NCI-H146 treated with DMSO at 0.1 percent for 48 hours (cell line): Measurements from ENCODE around the gene CSGALNACT2.
"Not testable (repeated sequence)": the region's sequence is repeated elsewhere in the genome, so short reads cannot be mapped to it uniquely, and the experiment has no call there.

ENCODE experiments used
- DNase-seq: peaks from one replicate; lab custom pipeline; 2025; ENCODE audit not compliant: unreplicated experiment; lab: John Stamatoyannopoulos, UW

Gene CSGALNACT2

GRCh38 chr10:43177595-43177994, 39.4 kb downstream of the CSGALNACT2 start:
- no peak for DNase-seq

GRCh38 chr10:43181146-43181545, 42.9 kb downstream of the CSGALNACT2 start:
- DNase-seq, result no peak

- not testable (repeated sequence) for DNase-seq
Measured at GRCh38 chr10:43183764-43184163, 45.5 kb downstream of the CSGALNACT2 start.

- no peak for DNase-seq
Measured at GRCh38 chr10:43186150-43186549, 47.9 kb downstream of the CSGALNACT2 start.

GRCh38 chr10:43187213-43187612, 49.0 kb downstream of the CSGALNACT2 start:
- no peak for DNase-seq

- no peak for DNase-seq
Measured at GRCh38 chr10:43188702-43189101, 50.5 kb downstream of the CSGALNACT2 start.

- DNase-seq, result no peak
Measured at GRCh38 chr10:43190289-43190688, 52.0 kb downstream of the CSGALNACT2 start.

GRCh38 chr10:43190775-43191174, 52.5 kb downstream of the CSGALNACT2 start:
- DNase-seq, result no peak

- no peak for DNase-seq
Measured at GRCh38 chr10:43192884-43193283, 54.6 kb downstream of the CSGALNACT2 start.

- no peak for DNase-seq
Measured at GRCh38 chr10:43193496-43194080, 55.3 kb downstream of the CSGALNACT2 start.

GRCh38 chr10:43194266-43194665, 56.0 kb downstream of the CSGALNACT2 start:
- DNase-seq, result no peak

- DNase-seq, result no peak
Measured at GRCh38 chr10:43194859-43195258, 56.6 kb downstream of the CSGALNACT2 start.

GRCh38 chr10:43195557-43195956, 57.3 kb downstream of the CSGALNACT2 start:
- DNase-seq, result no peak

- DNase-seq, result no peak
Measured at GRCh38 chr10:43196131-43196980, 58.1 kb downstream of the CSGALNACT2 start.

GRCh38 chr10:43196981-43197833, 59.0 kb downstream of the CSGALNACT2 start:
- DNase-seq, result no peak

- no peak for DNase-seq
Measured at GRCh38 chr10:43197834-43198681, 59.8 kb downstream of the CSGALNACT2 start.

GRCh38 chr10:43198682-43199005, 60.4 kb downstream of the CSGALNACT2 start:
- DNase-seq, result no peak

- no peak for DNase-seq
Measured at GRCh38 chr10:43199088-43199683, 60.9 kb downstream of the CSGALNACT2 start.

GRCh38 chr10:43199684-43200537, 61.7 kb downstream of the CSGALNACT2 start:
- no peak for DNase-seq
